Measurements from ENCODE around the gene ZFR. TPM values are rescaled to one million over a fixed set of nuclear protein-coding genes. Genes with fewer than 3 reads are reported as not detected.

The ZFR gene
- polyA plus RNA-seq, 2 of the 4 experiments (the other 2 are of a cell fraction): 65.6 to 107 TPM

DNA sequence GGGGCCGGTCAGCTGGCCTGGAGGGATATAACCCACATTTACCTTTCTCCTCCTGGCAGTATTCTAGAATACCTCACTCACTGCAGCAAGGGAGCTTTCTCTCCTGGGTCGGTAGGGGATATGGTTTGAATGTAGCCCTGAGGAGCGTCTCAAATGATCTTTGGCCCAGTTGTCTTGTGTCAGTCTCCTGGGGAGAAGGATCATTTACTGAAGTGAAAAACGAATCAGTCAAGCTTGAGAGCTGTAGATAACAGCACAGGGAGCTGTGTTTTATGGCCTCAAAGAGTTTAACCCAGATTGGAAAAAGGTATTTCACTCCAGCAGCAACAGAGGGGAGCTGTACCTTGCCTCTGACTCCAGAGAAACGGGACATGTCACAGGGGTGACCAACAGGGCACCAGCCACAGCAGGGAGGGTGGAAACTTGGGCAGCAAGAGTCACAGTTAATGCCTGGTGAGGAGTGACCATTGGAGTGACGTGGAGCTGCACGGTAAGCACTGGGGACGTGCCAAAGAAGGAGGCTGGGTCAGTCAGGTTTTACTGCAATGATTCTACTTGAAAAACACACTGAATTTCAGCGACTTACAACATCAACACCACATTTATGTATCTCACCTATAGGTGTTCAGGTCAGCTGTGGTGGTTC lies 29.8 kb upstream of the ZFR start:
- DNase-seq (ENCODE audit: low read depth in 1 of 2, low spot score in 1 of 2): no peak
- TF ChIP-seq, protein P1, sequence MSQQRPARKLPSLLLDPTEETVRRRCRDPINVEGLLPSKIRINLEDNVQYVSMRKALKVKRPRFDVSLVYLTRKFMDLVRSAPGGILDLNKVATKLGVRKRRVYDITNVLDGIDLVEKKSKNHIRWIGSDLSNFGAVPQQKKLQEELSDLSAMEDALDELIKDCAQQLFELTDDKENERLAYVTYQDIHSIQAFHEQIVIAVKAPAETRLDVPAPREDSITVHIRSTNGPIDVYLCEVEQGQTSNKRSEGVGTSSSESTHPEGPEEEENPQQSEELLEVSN (IDR thresholded peaks at IDR 0.05; ENCODE audit: borderline replicate concordance, low read depth): no peak
- TF ChIP-seq NFE2L2 (conservative IDR thresholded peaks at IDR 0.05; ENCODE audit: low read length): no peak
- TF ChIP-seq CBX2 (IDR thresholded peaks at IDR 0.05; ENCODE audit: borderline replicate concordance, low read depth): no peak
- no peak for TF ChIP-seq POLR2AphosphoS2 (conservative IDR thresholded peaks at IDR 0.05; ENCODE audit: low read length)
- TF ChIP-seq FOSB (CRISPR knock-in tag; IDR thresholded peaks at IDR 0.05): no peak
- TF ChIP-seq, protein P2, sequence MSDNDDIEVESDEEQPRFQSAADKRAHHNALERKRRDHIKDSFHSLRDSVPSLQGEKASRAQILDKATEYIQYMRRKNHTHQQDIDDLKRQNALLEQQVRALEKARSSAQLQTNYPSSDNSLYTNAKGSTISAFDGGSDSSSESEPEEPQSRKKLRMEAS (IDR thresholded peaks at IDR 0.05): no peak
- TF ChIP-seq, protein P3, sequence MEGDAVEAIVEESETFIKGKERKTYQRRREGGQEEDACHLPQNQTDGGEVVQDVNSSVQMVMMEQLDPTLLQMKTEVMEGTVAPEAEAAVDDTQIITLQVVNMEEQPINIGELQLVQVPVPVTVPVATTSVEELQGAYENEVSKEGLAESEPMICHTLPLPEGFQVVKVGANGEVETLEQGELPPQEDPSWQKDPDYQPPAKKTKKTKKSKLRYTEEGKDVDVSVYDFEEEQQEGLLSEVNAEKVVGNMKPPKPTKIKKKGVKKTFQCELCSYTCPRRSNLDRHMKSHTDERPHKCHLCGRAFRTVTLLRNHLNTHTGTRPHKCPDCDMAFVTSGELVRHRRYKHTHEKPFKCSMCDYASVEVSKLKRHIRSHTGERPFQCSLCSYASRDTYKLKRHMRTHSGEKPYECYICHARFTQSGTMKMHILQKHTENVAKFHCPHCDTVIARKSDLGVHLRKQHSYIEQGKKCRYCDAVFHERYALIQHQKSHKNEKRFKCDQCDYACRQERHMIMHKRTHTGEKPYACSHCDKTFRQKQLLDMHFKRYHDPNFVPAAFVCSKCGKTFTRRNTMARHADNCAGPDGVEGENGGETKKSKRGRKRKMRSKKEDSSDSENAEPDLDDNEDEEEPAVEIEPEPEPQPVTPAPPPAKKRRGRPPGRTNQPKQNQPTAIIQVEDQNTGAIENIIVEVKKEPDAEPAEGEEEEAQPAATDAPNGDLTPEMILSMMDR (IDR thresholded peaks at IDR 0.05): no peak
- no peak for TF ChIP-seq RCOR1 (IDR thresholded peaks at IDR 0.05; ENCODE audit: low read depth, low read length)
- TF ChIP-seq TFCP2L1 (CRISPR knock-in tag; IDR thresholded peaks at IDR 0.05): no peak
- TF ChIP-seq, protein P4, sequence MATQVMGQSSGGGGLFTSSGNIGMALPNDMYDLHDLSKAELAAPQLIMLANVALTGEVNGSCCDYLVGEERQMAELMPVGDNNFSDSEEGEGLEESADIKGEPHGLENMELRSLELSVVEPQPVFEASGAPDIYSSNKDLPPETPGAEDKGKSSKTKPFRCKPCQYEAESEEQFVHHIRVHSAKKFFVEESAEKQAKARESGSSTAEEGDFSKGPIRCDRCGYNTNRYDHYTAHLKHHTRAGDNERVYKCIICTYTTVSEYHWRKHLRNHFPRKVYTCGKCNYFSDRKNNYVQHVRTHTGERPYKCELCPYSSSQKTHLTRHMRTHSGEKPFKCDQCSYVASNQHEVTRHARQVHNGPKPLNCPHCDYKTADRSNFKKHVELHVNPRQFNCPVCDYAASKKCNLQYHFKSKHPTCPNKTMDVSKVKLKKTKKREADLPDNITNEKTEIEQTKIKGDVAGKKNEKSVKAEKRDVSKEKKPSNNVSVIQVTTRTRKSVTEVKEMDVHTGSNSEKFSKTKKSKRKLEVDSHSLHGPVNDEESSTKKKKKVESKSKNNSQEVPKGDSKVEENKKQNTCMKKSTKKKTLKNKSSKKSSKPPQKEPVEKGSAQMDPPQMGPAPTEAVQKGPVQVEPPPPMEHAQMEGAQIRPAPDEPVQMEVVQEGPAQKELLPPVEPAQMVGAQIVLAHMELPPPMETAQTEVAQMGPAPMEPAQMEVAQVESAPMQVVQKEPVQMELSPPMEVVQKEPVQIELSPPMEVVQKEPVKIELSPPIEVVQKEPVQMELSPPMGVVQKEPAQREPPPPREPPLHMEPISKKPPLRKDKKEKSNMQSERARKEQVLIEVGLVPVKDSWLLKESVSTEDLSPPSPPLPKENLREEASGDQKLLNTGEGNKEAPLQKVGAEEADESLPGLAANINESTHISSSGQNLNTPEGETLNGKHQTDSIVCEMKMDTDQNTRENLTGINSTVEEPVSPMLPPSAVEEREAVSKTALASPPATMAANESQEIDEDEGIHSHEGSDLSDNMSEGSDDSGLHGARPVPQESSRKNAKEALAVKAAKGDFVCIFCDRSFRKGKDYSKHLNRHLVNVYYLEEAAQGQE (IDR thresholded peaks at IDR 0.05): no peak
- no peak overlapping the region for H3K4me2 ChIP-seq
- no peak overlapping the region for H3K27ac ChIP-seq
- FAIRE-seq: no peak
- CTCF ChIA-PET: interaction anchor here (0.6 to 10.3 kb wide), 6 partner anchors 8 to 139 kb away, joined by 3 to 79 read pairs (median 4); no protein-coding TSS in a partner anchor
- no peak overlapping the region for H3K4me3 ChIP-seq
- POLR2A ChIA-PET: no interaction called here
- 59% methylated on average over 9 of the region's 9 CpGs for WGBS (ENCODE audit: missing lambda C conversion rate)
- ATAC-seq: no peak
- H3K9me3 ChIP-seq: no peaks in the 10 kb centered on the region
- no peaks in the 10 kb centered on the region for H3K4me1 ChIP-seq

DNA sequence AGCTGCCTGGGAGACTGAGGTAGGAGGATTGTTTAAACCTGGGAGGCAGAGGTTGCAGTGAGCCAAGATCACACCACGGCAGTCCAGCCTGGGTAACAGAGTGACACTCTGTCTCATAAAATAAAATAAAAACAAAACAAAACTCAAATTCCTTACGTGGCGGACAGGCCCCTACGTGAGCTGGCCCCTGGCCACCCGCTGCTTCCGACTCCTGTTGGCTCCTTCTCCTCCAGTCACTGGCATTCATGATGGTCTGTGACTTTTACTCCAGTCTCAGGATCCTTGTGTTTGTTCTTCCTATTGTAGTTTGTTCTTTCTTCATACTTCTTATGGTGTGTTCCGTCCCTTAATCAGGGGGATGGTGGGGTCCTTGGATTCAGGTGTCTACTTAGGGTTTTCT lies 28.5 kb upstream of the ZFR start:
- no peak overlapping the region for H3K27ac ChIP-seq
- no peak overlapping the region for H3K4me3 ChIP-seq
- ChIA-PET POLR2A (no interaction called here), CTCF (interaction anchor here (1.4 to 10.3 kb wide), 2 partner anchors 16 to 32 kb away, joined by 4 to 79 read pairs; no protein-coding TSS in a partner anchor)
- H3K4me2 ChIP-seq: no peak overlapping the region
- DNase-seq (ENCODE audit: low read depth in 1 of 2, low spot score in 1 of 2) (no peak), FAIRE-seq (no peak), ATAC-seq (no peak)
- H3K9me3 ChIP-seq: no peaks in the 10 kb centered on the region
- H3K4me1 ChIP-seq: no peaks in the 10 kb centered on the region
- 71% methylated on average over 7 of the region's 7 CpGs for WGBS (ENCODE audit: missing lambda C conversion rate)
- no peak for TF ChIP-seq HOXA7 (CRISPR knock-in tag; IDR thresholded peaks at IDR 0.05)

DNA sequence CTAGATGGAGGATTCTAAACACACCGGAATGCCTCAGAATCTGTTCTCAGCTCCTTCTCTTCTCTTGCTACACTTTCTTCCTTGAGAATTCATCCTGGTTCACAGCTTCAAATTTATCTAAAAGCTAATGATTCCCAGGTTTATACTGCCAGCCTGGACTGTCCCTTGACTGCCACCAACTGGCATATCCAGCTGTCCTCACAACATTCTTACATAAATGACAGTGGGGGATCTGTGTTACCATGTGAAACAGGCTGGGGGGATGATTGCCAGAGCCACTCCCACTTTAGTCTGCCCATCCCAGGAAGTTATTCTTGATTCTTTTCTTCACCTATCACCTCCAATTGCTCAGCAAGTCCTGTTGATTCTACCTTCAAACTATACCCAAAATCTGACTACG lies 27.2 kb upstream of the ZFR start:
- ATAC-seq (no peak; a peak in 1 of 6 replicates), FAIRE-seq (no peak), DNase-seq (ENCODE audit: low read depth in 1 of 2, low spot score in 1 of 2) (peak in 1 of 2 experiments; percentile 12)
- no peak overlapping the region for H3K27ac ChIP-seq
- no peaks in the 10 kb centered on the region for H3K9me3 ChIP-seq
- POLR2A ChIA-PET: interaction anchor here (0.7 kb wide), 1 partner anchor 314 kb away, joined by 4 read pairs; no protein-coding TSS in a partner anchor
- CTCF ChIA-PET: interaction anchor here (0.7 to 1.3 kb wide), 3 partner anchors 17 to 440 kb away, joined by 3 to 7 read pairs (median 4); no protein-coding TSS in a partner anchor
- WGBS (ENCODE audit: missing lambda C conversion rate): 56% methylated on average over 2 of the region's 2 CpGs
- no peaks in the 10 kb centered on the region for H3K4me1 ChIP-seq
- H3K4me2 ChIP-seq: no peak overlapping the region
- no peak overlapping the region for H3K4me3 ChIP-seq
- TF ChIP-seq GATA3 (IDR thresholded peaks at IDR 0.05; ENCODE audit: borderline replicate concordance): no peak
- no peak for TF ChIP-seq CBX8 (IDR thresholded peaks at IDR 0.05)
- TF ChIP-seq SREBF2 (IDR thresholded peaks at IDR 0.05): no peak
- TF ChIP-seq, protein P5, sequence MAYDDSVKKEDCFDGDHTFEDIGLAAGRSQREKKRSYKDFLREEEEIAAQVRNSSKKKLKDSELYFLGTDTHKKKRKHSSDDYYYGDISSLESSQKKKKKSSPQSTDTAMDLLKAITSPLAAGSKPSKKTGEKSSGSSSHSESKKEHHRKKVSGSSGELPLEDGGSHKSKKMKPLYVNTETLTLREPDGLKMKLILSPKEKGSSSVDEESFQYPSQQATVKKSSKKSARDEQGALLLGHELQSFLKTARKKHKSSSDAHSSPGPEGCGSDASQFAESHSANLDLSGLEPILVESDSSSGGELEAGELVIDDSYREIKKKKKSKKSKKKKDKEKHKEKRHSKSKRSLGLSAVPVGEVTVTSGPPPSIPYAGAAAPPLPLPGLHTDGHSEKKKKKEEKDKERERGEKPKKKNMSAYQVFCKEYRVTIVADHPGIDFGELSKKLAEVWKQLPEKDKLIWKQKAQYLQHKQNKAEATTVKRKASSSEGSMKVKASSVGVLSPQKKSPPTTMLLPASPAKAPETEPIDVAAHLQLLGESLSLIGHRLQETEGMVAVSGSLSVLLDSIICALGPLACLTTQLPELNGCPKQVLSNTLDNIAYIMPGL (CRISPR knock-in tag; IDR thresholded peaks at IDR 0.05; ENCODE audit: borderline replicate concordance): no peak
- no peak for TF ChIP-seq HDAC2 (IDR thresholded peaks at IDR 0.05)
- no peak for TF ChIP-seq TFCP2L1 (CRISPR knock-in tag; IDR thresholded peaks at IDR 0.05)
- TF ChIP-seq HOXB13 (CRISPR knock-in tag; IDR thresholded peaks at IDR 0.05; ENCODE audit: low read depth): no peak
- TF ChIP-seq, protein P6, sequence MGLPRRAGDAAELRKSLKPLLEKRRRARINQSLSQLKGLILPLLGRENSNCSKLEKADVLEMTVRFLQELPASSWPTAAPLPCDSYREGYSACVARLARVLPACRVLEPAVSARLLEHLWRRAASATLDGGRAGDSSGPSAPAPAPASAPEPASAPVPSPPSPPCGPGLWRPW (IDR thresholded peaks at IDR 0.05): no peak
- no peak for TF ChIP-seq TP53 (CRISPR knock-in tag; IDR thresholded peaks at IDR 0.05)
- TF ChIP-seq FOSB (CRISPR knock-in tag; IDR thresholded peaks at IDR 0.05): no peak
- no peak for TF ChIP-seq ZSCAN20 (CRISPR knock-in tag; IDR thresholded peaks at IDR 0.05)
- no peak for TF ChIP-seq EHMT2 (IDR thresholded peaks at IDR 0.05; ENCODE audit: low read depth)
- no peak for TF ChIP-seq FOSL2 (IDR thresholded peaks at IDR 0.05)
- no peak for TF ChIP-seq FOSL2 (CRISPR knock-in tag; IDR thresholded peaks at IDR 0.05)
- TF ChIP-seq KDM5A (IDR thresholded peaks at IDR 0.05): no peak
- TF ChIP-seq PHF8 (IDR thresholded peaks at IDR 0.05; ENCODE audit: borderline replicate concordance, low read depth): no peak
- TF ChIP-seq ZFP36 (IDR thresholded peaks at IDR 0.05; ENCODE audit: borderline replicate concordance, partially characterized antibody): no peak
- no peak for TF ChIP-seq POLR2AphosphoS2 (conservative IDR thresholded peaks at IDR 0.05; ENCODE audit: low read length)

All from A549 (cell line).